Posterior vena cava (tissue), 2 donors: ENCODE data around the gene TSPYL4. TPM values are rescaled to one million over a fixed set of nuclear protein-coding genes. Genes with fewer than 3 reads are reported as not detected.
"Not testable (repeated sequence)": the region's sequence is repeated elsewhere in the genome, so short reads cannot be mapped to it uniquely, and the experiment has no call there.

Source experiments
- DNase-seq: peaks from one replicate; pipeline ENCODE4 v3.0.0-alpha.2; 2020; ENCODE audit warnings: low spot score
- intact Hi-C, 2 donors: fragments of 100-400 bp; cut with DNase I; formaldehyde crosslinking; loops; one replicate each; pipeline versions ENCODE4 v1.14.1 to v1.14.2; 2022 to 2023
- long read RNA-seq, 2 donors: library from polyadenylated mRNA; unstranded; transcript quantifications; one replicate each; pipeline ENCODE4 v2.0.0, GENCODE V29; 2020 to 2021
- total RNA-seq, 2 donors: library from RNA; stranded (reverse); fragmentation: NEBNext Ultra II Directional; extraction: Animal tissue kit (Norgen Biotek cat#: 25700); gene quantifications; one replicate each; pipeline ENCODE4 v1.2.1, GENCODE V29; 2021
- donor health status: DM: yes; HTN: yes; CAD: no.
- donor health status: DM: yes; HTN: yes; CAD: no.

The TSPYL4 gene
- 10 to 100 TPM; 16.0 to 17.4 TPM for total RNA-seq
- long read RNA-seq, donor 1, full-length matches to known transcripts = 1 of 2 reads
- long read RNA-seq, donor 1, partial matches to known transcripts = 0 of 2 reads
- long read RNA-seq, donor 1, other reads (novel, unspliced or antisense) = 1 of 2 reads
- long read RNA-seq, donor 2, full-length matches to known transcripts = 6 of 7 reads
- long read RNA-seq, donor 2, partial matches to known transcripts = 0 of 7 reads
- long read RNA-seq, donor 2, other reads (novel, unspliced or antisense) = 1 of 7 reads

DNA sequence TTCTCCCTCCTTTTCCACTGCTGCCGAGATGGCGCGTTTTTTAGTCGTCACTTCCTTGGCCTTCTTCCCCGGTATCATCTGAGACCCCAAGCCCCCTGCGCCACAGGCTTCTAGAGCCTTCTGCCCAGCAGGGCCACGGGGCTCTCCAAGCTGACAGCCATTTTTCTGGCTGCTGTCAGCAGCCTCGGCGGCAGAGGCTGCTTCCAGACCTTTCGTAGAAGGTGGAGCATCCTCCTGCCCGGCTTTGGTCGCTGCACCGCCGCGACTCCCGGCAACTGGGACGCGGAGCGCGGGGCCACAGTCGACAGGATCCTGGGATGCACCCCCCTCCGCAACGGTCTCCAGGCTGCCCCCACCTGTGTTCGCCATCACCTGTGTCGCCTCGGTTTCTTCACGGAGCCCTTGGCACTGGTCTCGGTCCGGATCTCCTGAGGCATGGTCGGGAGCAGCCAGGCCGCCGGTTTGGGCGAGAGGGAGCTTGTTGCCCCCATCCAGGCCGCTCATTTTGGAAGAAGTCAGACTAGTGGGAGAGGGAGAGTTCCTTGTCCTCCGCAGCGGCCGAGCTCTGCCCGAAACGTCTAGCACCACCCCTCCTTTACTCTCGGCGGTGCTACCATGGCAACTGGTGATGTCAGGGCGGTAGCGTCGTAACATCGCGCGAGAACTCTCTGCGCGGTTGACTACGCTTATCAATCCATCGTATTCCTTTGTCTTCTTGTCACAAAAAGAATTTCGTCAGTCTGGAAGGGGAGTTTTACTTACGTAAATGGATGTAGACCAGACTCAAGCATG lies at the start of gene TSPYL4:
Gene TSPYL4 (minus strand): TSS at position 571 of the 792 bp plus-strand sequence. CDS start 67 bp downstream, at position 504.
- intact Hi-C loops = no loop called here
- peak; percentile 98 for DNase-seq

DNA sequence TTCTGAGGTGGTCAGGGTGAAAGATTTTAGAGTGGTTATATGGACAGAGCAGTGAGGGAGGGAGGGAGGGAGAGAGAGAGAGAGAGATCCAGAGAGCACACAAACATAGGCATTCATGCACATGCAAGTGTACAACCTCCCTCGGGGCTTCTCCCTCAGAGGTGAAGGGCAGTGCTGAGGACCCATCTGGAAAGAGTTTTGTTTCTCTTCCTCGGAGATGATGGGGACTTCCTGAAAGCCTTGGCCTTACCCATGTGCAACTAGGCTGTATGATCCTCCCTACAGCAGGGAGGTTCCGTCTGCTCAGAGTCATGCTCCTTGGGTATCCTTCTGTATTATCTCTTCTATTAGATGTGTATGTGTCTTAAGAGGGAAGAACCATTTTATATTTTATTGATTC lies 47.2 kb upstream of the TSPYL4 start:
- no peak for DNase-seq
- intact Hi-C loops = no loop called here

DNA sequence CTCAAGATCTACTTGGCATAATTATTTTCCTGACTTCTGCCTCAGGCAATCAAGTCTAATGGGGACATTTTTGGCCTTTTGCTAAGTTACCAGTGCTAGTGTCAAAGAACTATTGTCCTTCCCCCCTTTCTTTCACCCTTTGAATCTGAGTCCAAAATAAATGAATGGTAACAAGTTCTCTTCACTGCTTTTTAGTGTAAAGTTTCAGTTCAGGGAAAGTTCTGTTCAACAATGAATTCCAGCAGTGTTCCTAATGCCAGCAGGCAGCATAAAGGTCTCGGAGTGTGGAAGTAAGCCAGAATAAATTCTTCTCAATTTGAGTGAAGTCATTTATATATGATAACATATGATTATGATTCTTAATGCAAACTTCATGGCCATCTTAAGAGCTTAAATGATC lies 46.7 kb upstream of the TSPYL4 start:
- DNase-seq = no peak
- intact Hi-C loops = no loop called here

DNA sequence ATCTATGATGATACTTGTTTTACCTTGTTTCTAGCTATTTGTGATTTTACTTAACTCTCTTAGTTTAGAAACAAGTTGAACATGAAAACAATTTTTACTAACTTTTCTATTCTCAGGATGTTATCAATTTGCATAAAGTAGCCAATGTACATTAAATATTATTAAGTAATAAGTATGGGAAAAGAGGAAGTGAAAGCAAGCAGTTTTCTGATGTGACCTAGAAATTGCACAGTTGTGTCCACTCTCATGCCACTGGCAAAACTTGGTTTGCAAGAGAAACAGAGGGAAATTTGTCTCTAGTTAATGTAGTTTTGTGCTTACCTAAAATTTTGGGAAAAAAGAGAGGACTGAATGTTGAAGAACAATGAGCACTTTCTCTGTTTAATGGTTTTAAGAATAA lies 45.1 kb upstream of the TSPYL4 start:
- intact Hi-C loops = no loop called here
- no peak for DNase-seq

DNA sequence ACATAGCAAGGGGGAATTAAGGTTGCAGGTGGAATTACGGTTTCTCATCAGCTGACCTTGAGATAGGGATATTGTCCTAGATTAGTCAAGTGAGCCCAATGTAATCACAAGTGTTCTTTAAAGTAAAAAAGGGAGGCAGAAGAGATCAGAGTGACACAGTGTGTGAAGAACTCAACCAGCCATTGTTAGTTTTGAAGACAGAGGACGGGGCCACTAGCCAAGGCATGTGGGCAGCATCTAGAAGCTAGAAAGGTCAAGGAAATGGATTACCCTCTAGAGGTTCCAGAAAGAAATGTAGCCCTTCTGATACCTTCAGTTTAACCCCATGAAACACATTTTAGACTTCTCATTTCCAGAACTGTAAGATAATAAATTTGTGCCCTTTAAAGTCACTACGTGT lies 44.4 kb upstream of the TSPYL4 start:
- intact Hi-C loops = no loop called here
- no peak for DNase-seq

DNA sequence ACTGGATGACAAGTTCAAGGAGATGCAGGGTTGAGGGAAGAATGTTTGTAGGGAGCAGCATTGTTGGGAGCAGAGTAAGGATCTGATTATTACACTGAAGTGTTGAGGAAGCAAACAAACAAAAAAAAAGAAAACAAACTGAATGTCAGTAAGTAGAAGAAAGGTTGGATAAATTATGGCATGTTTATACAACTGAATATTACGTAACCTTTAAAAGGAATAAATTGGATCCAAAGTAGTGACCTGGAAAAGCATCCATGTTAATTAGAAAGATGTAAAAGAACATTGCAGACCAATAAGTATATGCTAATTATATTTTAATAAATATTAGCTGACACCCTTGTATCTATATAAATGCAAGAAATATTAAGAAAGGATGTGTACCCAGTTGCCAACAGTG lies 38.7 kb upstream of the TSPYL4 start:
- no peak for DNase-seq
- intact Hi-C loops = no loop called here

DNA sequence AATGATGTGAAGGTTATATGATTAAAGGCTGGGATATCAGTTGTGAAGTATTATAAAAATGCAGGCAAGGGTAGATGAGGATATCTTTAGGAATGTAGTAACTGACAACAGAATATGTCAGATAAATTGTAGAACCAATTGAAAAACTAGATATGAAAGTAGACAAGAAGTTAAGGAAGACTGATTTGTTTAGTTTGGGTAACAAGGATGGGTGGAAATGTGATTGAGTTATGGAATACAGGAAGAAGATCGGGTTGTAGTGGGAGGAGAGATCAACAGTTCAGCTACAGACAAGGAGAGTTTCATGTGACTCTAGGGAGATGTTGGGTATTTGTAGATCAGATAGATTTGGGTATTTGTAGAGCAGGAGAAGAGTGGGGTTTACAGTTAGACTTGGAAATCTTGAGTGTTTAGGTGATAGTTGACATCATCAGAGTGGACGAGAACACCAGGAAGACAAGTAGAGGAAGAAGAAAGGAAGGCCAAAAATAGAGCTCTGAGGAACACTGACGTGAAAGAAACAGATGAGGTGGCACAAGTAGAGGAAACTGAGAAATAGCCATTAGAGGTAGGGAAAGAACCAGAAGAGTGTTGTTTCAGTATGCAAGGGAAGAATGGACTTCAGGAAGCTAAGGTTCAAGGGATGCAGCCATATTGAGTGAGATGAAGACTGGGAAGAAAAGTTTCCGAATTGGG lies 38.0 kb upstream of the TSPYL4 start:
- no peak for DNase-seq
- intact Hi-C loops = no loop called here

DNA sequence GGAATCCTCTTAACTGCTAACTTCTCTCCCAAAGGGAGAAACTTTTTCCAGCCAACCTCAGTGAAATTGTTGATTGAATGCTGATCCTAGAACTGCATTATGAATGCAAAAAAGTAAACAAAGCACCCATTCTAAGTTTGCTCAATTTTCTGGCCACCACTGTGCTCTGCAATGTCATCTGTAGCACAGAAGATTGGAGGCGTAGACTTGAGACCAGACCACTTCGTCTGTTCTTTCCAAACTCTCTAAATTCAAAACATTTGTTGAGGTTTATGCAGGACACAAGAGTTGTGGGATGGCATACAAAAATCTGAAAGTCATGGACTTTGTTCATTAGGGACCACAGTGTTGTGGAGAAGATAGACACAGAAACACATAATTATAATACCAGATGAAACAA lies 36.9 kb upstream of the TSPYL4 start:
- no peak for DNase-seq
- intact Hi-C loops = no loop called here

DNA sequence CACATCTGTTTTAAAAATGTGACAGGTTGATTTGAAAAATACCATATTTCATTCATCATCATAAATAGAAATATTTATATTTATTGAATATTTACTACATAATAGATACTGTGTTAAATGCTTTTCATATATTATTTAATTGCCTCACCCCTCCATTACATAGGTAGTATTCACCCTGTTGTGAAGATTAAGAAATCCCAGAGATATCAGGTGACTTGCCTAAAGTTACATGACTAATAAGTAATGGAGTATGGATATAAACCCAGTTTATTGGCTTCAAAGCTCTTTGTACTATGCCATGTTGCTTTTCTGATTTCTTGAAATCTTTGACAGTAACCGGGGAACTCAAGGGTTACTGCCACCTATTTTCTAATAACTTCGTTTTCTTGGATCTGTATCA lies 36.0 kb upstream of the TSPYL4 start:
- intact Hi-C loops = loop anchor here in 1 of 2 donors (5.0 kb wide), 1 partner anchor 242 kb away; no protein-coding TSS in a partner anchor

DNA sequence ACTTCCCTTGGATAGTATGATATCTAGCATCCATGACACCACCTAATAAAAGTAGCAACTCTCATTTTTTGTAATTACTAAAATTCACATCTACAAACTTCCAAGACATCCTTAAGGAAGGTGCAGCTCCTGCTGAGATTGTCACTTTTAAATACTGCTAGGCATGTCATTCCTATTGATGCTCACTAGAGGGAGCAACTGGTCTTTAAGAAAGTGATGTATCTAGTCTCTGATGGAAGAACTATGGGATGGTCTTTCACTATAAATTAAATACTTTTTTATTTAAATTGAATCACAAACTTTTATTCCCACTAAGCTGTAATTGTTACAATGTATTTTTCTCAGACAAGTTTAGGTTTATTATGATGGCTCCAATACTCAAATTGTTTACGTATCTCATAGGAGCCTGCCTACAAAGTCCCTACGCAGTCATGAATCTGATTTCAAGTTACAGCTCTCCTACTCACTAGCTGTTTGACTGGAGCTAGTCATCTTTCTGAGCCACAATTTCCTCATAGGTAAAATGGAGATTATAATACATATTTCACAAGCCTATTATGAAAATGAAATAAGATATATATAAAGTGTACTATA lies 33.9 kb upstream of the TSPYL4 start:
- intact Hi-C loops = loop anchor here in 1 of 2 donors (5.0 kb wide), 1 partner anchor 245 kb away; no protein-coding TSS in a partner anchor
- DNase-seq = no peak

More for the DNA sequence above, 36.0 kb upstream of the TSPYL4 start:
- no peak for DNase-seq

DNA sequence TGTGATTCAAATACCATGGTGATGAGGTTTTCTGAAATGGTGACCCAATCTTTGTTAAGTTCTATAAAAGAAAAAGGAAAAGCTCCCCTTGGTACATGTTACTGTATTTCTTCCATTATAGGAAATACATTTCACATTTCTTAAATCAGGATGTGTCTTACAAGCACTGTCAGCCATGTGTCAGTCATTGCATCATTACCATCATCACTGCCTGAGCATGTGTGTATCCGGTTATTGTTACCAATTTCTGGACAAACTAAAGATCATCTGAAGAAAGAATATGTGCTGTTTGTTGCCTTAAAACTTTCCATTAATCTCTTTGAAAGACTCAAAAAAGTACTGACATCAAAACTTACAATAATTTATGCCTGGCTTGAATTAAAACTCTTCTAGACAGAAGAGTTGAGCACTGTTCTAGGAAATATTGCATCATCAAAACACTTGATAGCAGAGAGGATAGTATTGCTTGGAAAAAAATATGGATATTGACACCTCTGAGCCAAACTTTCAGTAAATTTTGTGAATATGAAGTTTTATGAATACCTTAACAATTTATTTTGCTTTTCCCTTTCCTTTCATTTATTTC lies 33.0 kb upstream of the TSPYL4 start:
- DNase-seq = no peak
- intact Hi-C loops = loop anchor here in 1 of 2 donors (5.0 kb wide), 1 partner anchor 245 kb away; no protein-coding TSS in a partner anchor

DNA sequence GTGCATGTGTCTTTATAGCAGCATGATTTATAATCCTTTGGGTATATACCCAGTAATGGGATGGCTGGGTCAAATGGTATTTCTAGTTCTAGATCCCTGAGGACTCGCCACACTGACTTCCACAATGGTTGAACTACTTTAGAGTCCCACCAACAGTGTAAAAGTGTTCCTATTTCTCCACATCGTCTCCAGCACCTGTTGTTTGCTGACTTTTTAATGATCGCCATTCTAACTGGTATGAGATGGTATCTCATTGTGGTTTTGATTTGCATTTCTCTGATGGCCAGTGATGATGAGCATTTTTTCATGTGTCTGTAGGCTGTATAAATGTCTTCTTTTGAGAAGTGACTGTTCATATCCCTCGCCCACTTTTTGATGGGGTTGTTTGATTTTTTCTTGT lies 31.1 kb upstream of the TSPYL4 start:
- DNase-seq = not testable (repeated sequence)
- intact Hi-C loops = loop anchor here in 1 of 2 donors (5.0 kb wide), 1 partner anchor 247 kb away; no protein-coding TSS in a partner anchor

DNA sequence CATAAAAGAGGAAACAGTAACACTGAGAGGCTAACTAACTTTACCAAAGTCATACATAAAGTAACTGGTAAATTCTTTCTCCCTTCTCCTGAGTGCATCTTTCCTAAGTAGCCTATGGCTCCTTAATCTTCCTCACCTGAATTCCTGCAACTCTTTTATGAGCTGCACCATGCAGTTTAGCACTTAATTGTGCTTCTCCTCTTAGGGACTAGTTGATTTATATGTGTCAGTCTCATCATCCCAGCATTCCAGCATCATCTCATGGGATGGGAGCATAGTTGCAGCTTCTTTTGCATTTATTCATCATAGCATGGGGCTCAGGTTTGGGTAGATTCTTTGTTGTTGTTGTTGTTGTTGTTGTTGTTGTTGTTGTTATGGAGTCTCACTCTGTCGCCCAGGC lies 29.3 kb upstream of the TSPYL4 start:
- no peak for DNase-seq
- intact Hi-C loops = no loop called here

DNA sequence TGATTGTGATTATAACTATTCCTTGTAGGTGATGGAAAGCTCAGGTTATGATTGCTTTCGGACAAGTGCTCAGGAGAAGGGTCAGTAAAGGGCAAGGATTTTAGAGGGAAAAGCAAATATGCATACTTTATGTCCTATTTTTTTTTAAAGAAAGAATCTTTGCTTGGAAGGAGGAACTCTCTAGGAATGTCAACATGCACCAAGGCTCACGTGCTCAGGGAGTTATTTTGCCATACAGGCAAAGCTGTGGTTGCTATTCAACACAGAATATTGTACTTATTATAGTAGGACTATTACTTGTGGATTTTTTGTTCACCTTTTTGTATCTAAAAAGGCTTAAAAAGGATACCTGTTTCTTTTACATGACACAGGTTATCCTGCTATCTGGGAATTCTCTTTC lies 28.8 kb upstream of the TSPYL4 start:
- intact Hi-C loops = no loop called here
- no peak for DNase-seq

DNA sequence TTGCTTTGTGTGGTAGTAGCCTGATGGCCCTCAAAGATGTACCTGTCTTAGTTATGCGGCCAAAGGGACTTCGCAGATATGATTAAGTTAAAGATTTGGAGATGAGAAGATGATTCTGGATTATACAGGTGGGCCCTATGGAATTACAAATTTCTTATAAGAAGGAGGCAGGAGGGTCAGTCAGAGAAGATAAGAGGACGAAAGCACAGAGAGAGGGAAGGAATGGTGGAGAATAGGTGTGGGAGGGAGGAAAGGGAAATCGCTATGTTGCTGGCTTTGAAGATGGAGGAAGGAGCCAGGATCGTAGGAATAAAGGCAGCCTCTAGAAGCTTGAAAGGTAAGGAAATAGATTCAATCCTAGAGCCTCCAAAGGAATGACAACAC lies 27.1 kb upstream of the TSPYL4 start:
- no peak for DNase-seq
- intact Hi-C loops = no loop called here

DNA sequence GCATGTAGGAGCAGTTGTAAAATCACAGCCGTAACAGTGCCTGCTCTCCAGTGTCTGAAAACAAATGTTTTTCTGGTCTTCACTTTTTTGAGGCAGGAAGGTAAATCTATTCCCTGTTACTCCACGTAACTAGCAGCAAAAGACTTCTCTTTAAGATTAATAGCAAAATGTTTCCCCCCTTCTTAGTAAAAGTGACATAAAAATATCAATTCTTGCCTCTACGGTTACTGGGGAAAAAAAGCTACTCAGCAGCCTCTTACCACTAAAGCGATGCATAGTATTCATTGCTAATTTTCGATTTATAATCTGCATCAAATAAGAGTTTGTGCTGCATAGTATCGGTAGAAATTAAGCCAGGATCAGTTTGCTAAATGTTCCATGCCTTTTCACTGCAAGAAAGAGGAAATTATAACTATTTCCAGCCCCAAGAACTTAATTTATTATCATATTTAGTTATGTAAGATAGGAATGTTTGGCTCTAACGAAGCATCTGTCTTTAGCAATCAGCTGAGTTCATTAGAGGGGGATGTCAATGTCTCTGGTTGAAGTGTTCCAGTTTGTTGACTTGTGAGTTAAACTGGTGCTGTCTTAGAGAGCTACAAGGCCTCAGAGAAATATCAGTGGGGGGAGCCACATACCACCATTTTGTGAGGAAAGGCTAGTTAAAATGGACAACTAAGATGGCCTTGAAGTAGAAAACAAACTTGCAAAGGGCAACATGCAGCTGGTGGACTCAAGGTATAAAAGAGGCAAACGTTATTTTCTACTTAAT lies 26.5 kb upstream of the TSPYL4 start:
- intact Hi-C loops = no loop called here
- DNase-seq = no peak

DNA sequence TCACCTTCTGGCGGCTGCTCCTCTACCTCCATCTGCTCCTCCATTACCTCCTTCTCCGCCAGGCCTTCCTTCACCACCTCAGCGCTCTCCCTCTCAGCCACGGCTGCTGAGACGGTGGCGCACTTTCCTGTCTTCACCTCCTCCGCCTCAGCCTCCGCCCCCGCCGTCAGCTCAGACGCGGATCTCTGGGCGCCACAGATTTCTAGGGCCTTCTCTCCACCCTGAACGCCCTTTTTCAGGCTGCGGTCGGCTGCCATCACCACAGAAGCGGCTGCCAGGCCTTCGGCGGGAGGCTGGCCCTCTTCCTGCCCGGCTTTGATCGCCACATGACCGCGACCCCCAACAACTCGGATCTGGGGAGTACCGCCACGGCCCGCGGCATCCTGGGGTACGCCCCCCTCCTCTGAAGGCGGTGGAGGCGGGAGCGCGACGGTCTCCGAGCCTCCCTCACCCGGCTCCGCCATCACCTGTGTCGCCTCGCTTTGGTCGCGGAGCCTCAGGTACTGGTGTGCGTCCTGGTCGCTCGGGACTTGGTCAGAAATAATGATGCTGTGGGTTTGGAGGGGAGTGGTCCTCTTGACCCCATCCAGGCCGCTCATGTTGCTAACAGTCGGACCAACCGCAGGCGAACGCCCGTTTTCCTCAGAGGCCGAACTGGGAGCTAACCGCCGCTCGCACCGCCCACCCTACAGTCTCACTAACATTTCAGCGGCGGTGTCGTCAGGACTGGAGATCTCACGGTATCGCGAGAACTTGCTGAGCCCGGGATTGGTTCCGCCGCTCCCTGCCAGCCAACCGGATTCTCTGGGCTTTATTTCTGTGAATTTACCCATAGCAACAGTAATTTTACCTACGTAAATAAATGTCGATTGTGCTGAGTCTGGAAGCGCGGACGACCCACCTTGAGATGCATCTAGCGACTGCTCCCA lies 25.6 kb upstream of the TSPYL4 start, which contains the start of gene TSPYL1:
Gene TSPYL1 (minus strand): TSS at position 699 of the 929 bp plus-strand sequence. CDS start 100 bp downstream, at position 599.
- intact Hi-C loops = loop anchor here in 1 of 2 donors (10.0 kb wide), 1 partner anchor 255 kb away; no protein-coding TSS in a partner anchor
- peak; percentile 99 for DNase-seq
